Lower leg skin (tissue), 4 donors: ENCODE results near the gene DCAF11. TPM values are rescaled to one million over a fixed set of nuclear protein-coding genes. Genes with fewer than 3 reads are reported as not detected.

ENCODE experiments used
- DNase-seq, 2 donors: peaks; one replicate each; pipeline ENCODE4 v3.0.0-alpha.2; 2019; ENCODE audit warnings: low spot score in 2 of 2
- H3K4me3 ChIP-seq: fragments of 200-600 bp; sonication (generic); 2 replicates; pipeline ENCODE4 v1.5.1; 2017; ENCODE audit warnings: mild to moderate bottlenecking, low read depth; ENCODE audit not compliant: poor library complexity, severe bottlenecking
- CTCF ChIP-seq, 3 donors: fragments of 450-650 bp; IDR thresholded peaks; one replicate each; pipeline ENCODE4 v1.5.1; 2016; ENCODE audit warnings: antibody characterized with exemption in 3 of 3, mild to moderate bottlenecking in 3 of 3, moderate library complexity in 2 of 3
- POLR2A ChIP-seq, 2 donors: fragments of 450-650 bp; IDR thresholded peaks; one replicate each; pipeline ENCODE4 v1.6.1; 2016 to 2017; ENCODE audit warnings: antibody characterized with exemption in 2 of 2, mild to moderate bottlenecking in 1 of 2, moderate library complexity in 1 of 2
- WGBS, 2 donors: methylation state at CpG; one replicate each; pipeline ENCODE4 v1.1.5; 2018; 5-methylcytosine and 5-hydroxymethylcytosine counted together
- intact Hi-C: fragments of 100-400 bp; cut with DNase I; formaldehyde crosslinking; loops from one replicate; pipeline ENCODE4 v1.15.0; 2023; ENCODE audit warnings: low total_unique reads
- total RNA-seq, 4 donors: library from RNA; depleted of rRNA; stranded (reverse); fragments of >200 nt; gene quantifications; one replicate each; pipeline ENCODE4 v1.1.0, GENCODE V29; 2016

The DCAF11 gene
- total RNA-seq, 4 donors from 2014 or later, result 53.3 to 134 (median 64.3) TPM

DNA sequence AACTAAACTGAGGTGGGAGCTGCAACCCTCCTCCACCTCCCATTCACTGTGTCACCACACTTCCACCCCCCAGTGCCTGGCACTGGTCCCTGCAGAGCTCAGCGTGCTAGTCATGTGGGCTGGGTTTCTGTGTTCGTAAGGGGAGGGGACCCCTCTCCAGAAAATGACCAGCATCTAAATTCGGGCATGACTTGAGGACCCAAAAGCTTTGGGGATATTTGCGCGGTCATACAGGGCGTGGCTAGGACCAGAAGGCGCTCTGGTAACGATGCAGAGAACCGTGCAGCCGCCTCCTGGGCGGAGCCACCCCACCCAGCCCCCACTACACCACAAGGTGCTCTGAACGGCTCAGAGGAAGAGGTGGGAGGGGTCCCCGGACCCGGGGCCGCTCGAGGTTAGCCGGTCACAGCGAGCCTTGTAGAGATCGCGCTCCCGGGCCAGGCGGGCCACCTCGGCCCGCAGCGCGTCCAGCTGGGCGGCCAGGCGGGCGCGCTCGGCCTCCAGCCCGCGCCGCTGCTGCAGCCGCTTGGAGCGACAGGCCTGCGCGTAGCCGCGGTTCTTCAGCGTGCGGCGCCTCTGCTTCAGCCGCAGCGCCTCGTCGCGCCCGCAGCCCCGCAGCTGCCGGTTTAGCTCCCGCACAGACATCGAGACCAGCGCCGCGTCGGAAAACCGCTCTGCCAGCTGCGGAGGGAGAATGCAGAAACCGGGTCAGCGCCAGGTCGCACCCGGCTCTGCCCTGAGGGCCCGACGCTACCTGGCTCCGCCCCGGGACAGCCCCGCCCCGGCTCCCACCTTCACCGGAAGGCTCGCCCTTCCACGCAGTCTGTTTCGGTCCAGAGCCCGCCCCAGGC lies 33.5 kb upstream of the DCAF11 start:
- DNase-seq, result no peak
- TF ChIP-seq POLR2A (IDR thresholded peaks at IDR 0.05) (no peak), CTCF (IDR thresholded peaks at IDR 0.05) (no peak)
- intact Hi-C loops, result no loop called here
- H3K4me3 ChIP-seq, result peak overlapping the region; percentile 37
- WGBS, 2 donors, result 0% methylated on average over 18 to 29 of the region's 74 CpGs

- TF ChIP-seq POLR2A (IDR thresholded peaks at IDR 0.05) (no peak), CTCF (IDR thresholded peaks at IDR 0.05) (no peak)
- intact Hi-C loops, result no loop called here
- no peak for DNase-seq
- no peak overlapping the region for H3K4me3 ChIP-seq
- 23 to 34% methylated on average over 13 to 22 of the region's 26 CpGs for WGBS, 2 donors
These were observed 32.8 kb upstream of the DCAF11 start for GRCh38 chr14:24081739-24082211.

GRCh38 chr14:24082411-24083080 lies 32.0 kb upstream of the DCAF11 start:
- DNase-seq, result no peak
- intact Hi-C loops, result no loop called here
- 88 to 95% methylated on average over 5 of the region's 5 CpGs for WGBS, 2 donors
- H3K4me3 ChIP-seq, result no peak overlapping the region
- TF ChIP-seq POLR2A (IDR thresholded peaks at IDR 0.05) (no peak), CTCF (IDR thresholded peaks at IDR 0.05) (no peak)

GRCh38 chr14:24083462-24083861 lies 31.1 kb upstream of the DCAF11 start:
- no peak for DNase-seq
- TF ChIP-seq POLR2A (IDR thresholded peaks at IDR 0.05), result no peak
- H3K4me3 ChIP-seq, result no peak overlapping the region
- intact Hi-C loops, result no loop called here
- 82 to 89% methylated on average over 3 of the region's 3 CpGs for WGBS, 2 donors

GRCh38 chr14:24084440-24084839 lies 30.1 kb upstream of the DCAF11 start:
- whole genome bisulfite sequencing, 2 donors, result 90 to 98% methylated on average over 2 of the region's 2 CpGs
- intact Hi-C loops, result no loop called here
- TF ChIP-seq CTCF (IDR thresholded peaks at IDR 0.05) (no peak), POLR2A (IDR thresholded peaks at IDR 0.05) (no peak)
- no peak overlapping the region for H3K4me3 ChIP-seq
- no peak for DNase-seq

GRCh38 chr14:24085215-24085614 lies 29.4 kb upstream of the DCAF11 start:
- no peak for DNase-seq
- H3K4me3 ChIP-seq, result no peak overlapping the region
- TF ChIP-seq POLR2A (IDR thresholded peaks at IDR 0.05) (no peak), CTCF (IDR thresholded peaks at IDR 0.05) (no peak)
- intact Hi-C loops, result no loop called here
- 91% methylated on average over 3 of the region's 3 CpGs for WGBS, 2 donors
